Epithelial cell of umbilical artery (primary cell): ENCODE measurements around the gene PITHD1. TPM values are rescaled to one million over a fixed set of nuclear protein-coding genes. Genes with fewer than 3 reads are reported as not detected.

Experiments
- total RNA-seq: library from RNA; depleted of rRNA; stranded (reverse); fragments of >200 nt; gene quantifications from 2 replicates; pipeline ENCODE4 v1.2.3, GENCODE V29; 2014

PITHD1 gene, protein sequence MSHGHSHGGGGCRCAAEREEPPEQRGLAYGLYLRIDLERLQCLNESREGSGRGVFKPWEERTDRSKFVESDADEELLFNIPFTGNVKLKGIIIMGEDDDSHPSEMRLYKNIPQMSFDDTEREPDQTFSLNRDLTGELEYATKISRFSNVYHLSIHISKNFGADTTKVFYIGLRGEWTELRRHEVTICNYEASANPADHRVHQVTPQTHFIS
- total RNA-seq: 37.7 and 44.2 TPM in 2 replicates

DNA sequence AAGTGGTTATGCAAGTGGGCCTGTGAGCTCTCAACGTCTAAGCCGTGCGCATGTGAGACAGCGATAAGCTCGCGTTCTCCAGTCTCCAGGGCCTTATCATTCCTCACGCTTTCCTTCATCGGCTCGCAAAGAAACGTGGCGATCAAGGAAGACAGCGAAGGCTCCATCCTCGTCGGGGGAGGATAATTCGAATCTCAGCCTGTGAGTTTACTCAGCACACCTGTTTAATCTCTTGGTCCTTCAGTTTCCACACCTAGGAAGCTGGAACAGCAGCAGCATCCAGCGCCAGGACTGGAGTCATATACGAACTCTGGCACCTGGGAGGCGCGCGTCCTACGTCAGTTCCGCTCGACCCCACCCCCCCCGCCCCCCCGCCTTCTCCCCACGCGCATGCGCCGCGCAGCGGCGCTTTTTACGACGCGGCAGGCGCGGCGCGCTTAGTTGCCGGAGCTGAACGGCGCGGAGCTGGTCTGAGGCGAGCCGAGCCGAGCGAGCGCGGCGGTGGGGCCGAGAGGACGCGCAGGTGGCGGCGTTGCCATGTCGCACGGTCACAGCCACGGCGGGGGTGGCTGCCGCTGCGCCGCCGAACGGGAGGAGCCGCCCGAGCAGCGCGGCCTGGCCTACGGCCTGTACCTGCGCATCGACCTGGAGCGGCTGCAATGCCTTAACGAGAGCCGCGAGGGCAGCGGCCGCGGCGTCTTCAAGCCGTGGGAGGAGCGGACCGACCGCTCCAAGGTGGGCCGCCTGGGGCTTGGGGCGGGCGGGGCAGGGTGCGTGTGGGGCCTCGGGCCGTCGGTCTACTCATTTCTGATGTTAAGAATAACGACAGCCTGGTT lies at the start of gene PITHD1:
PITHD1 (plus strand) TSS at position 440 of the 836 bp plus-strand sequence; CDS start at position 538, 98 bp downstream.

DNA sequence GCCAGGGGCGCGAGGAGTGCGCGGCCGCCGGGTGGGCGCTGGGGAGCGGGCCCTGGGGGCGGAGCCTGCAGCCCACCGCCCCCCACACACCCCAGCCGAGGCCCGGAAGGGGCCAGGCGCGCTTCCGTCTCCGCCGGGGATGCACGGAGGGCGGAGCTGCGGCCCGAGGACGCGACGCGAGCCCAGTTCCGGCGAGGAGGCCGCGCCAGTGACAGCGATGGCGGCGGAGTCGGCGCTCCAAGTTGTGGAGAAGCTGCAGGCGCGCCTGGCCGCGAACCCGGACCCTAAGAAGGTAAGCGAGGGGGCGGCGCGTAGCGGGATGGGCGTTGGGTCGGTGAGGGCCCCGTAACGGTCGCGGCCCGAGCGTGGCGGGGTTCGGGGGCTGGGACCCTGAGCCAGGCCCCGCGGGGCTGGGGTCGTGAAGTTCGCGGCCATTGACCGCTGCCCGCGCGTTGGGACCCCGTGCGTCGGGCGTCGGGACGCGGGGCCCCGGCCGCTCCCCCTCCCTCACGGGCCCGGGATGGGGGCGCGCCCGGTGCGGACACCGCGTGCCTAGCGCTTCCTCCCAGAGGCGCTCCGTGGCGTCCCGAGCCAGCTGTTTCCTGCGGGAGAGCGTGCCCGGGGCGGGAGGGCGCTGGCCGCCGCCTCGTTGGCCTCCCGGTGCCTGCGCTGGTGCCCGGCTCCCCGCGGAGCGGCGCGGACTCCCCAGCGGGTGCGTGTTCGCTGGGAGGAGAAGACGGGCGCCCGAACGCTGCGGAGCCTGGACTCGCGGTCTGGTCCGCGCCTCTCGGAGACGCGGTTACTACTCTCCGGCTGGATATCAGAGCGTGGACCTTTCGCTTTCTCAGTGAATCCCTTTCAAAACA lies 34.7 kb upstream of the PITHD1 start, which contains the start of gene ELOA:
ELOA (plus strand) TSS at position 185 of the 866 bp plus-strand sequence; CDS start at position 218, 33 bp downstream.

DNA sequence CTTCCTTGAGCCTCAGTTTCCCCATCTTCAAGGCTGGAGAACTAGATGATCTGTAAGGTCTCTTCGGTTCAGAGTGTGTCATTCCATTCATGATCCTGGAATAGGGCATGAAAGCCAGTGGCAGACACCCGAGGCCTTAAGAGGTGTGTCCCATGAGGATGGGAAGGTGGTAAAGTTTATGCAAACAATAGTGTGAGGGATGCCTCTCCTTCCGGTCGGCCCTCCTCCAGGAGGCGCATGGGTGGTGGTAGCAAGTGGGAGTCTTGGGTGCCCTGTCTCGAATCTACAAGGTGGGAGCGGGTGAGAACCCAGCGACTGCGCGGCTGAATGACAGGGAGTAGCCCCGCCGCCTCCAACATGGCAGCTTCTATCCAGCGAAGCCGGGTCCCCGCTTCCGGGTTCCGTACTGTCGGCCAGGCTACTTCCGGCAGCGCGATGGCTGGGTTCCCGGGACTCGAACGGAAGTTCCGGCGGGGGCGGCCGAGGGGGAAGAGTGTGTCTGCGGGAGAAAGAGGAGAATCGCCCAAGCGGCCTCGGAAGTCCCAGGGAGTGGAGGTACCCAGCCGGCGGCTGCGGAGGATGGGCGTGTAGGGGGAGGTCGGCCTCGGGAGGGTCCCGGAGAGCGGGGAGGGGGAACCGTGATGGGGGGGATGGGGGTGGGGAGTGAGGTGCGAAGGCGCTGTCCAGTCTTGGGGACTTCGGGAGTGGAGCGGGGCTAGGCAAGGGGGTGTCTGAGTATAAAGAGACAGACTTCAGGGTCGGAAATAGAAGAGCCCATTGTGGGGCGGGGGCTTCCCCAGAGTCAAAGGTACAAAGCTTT lies 12.7 kb downstream of the PITHD1 start, which contains the start of gene LYPLA2:
LYPLA2 (plus strand) TSS at position 450 of the 820 bp plus-strand sequence. CDS start 1,538 bp downstream, outside the sequence.

DNA sequence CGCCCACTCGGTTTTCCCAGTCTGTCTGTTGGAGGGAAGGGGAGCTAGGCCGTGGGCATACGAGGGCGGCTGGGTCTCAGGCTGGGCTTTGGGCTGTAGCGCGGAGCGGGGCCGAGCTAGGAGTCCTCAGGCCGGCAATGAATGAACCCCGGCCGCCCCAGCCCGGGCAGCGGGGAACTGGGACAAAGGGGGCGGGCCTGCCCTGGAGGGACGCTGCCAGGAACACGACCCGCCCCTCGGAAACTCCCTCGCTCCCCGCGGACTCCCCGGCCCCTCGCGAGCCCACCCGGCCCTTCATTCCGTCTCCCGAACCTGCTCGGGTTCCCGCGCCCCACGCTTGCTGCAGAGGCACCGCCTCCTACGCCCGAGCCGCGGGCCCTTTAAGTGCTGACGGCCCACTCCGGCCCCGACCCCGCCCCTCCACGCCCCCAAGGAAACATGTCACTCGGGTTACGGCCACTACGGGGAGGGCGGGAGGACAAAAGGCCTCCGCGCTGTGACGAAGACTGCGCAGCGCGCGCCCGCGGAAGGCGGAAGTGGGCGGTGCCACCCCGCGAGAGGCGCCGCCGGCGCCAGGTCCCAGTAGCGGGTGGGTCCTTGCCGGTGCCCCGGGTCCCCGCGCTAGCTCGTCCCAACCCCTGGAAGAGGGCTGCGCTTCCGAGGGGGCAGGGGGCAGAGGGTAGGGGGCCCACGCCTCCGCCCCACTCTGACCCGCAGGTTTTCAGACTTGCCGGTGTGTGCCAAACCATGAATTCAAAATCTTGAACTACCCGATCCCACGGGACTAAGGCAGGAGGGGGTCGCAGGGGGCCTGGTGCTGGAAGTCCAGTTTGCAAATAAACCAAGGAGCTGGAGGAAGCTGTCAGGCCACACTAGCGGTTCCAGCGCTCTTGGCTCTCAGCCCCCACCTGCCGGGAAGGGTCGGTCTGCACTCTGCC lies 22.5 kb downstream of the PITHD1 start, which contains the start of gene GALE:
GALE (minus strand) TSS at position 355 of the 938 bp plus-strand sequence. CDS start 1,747 bp downstream, outside the sequence.

DNA sequence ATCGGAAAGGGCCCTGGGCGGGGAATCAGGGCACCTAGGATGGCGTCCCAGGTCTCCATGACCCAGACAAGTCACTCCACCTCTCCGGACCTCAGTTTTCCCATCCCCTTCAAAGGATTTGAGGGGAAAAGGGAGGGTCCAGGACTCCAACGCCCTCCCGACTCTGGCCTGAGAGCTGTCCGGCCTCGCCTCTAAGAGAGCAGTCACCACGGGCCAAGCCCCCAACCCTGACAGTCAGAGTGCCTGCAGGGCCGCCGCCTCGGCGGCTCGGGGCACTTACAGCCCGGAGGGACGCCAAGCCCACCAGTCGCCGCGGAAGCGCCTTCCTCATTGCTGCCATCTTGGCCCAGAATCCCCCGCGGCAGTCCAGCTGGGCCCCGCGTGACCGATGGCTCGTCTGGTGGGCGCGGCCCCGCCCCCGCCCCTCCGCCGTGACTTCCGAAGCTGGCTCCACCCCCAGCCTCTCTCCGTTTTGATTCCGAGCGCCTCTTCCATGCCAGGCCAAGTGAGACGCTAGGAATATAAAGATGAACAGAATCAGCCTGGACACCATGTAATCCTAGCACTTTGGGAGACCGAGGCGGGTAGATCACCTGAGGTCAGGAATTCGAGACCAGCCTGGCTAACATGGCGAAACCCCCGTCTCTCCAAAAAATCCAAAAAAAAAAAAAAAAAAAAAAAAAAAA lies 47.0 kb downstream of the PITHD1 start, which contains the start of gene HMGCL:
HMGCL (minus strand) TSS at position 354 of the 686 bp plus-strand sequence; CDS start at position 340, 14 bp downstream.

Other genes with a start within 250 kb of the PITHD1 start
- 0.97 and 2.0 TPM in 2 replicates for gene E2F2, start 247.2 kb upstream of the PITHD1 start, total RNA-seq
- gene ID3, start 218.9 kb upstream of the PITHD1 start, total RNA-seq: 115 and 223 TPM in 2 replicates
- gene RPL11, start 86.6 kb upstream of the PITHD1 start, total RNA-seq: 897 and 1,608 TPM in 2 replicates
- gene ELOA, start 34.9 kb upstream of the PITHD1 start, total RNA-seq: 17.6 and 19.2 TPM in 2 replicates
- gene LYPLA2, start 12.7 kb downstream of the PITHD1 start, total RNA-seq: 87.2 and 123 TPM in 2 replicates
- 64.3 and 77.4 TPM in 2 replicates for gene GALE, start 22.3 kb downstream of the PITHD1 start, total RNA-seq
- gene HMGCL, start 47.0 kb downstream of the PITHD1 start, total RNA-seq: 38.7 and 43.9 TPM in 2 replicates
- 6.5 and 7.9 TPM in 2 replicates for gene FUCA1, start 89.9 kb downstream of the PITHD1 start, total RNA-seq
- not detected in 2 replicates for gene CNR2, start 134.9 kb downstream of the PITHD1 start, total RNA-seq
- gene PNRC2, start 181.4 kb downstream of the PITHD1 start, total RNA-seq: 113 and 177 TPM in 2 replicates
- gene SRSF10, start 201.9 kb downstream of the PITHD1 start, total RNA-seq: 90.9 and 140 TPM in 2 replicates